MG63 (cell line): ENCODE results near the gene MYL4. TPM values are rescaled to one million over a fixed set of nuclear protein-coding genes. Genes with fewer than 3 reads are reported as not detected.

Experiments used
- DNase-seq: peaks from one replicate; pipeline ENCODE4 v3.0.0-alpha.2; 2020
- H3K27me3 ChIP-seq: fragments of 250-450 bp; sonication (Bioruptor Pico); 2 replicates; pipeline ENCODE4 v1.5.1; 2020; ENCODE audit warnings: mild to moderate bottlenecking, moderate library complexity
- H3K36me3 ChIP-seq: fragments of 250-450 bp; sonication (Bioruptor Pico); 2 replicates; pipeline ENCODE4 v1.5.1; 2020; ENCODE audit warnings: mild to moderate bottlenecking, moderate library complexity
- H3K4me3 ChIP-seq: fragments of 250-450 bp; sonication (Bioruptor Pico); 2 replicates; pipeline ENCODE4 v1.5.1; 2020; ENCODE audit warnings: mild to moderate bottlenecking, moderate library complexity
- H3K9me3 ChIP-seq: fragments of 250-450 bp; sonication (Bioruptor Pico); 2 replicates; pipeline ENCODE4 v1.5.1; 2020; ENCODE audit warnings: mild to moderate bottlenecking, moderate library complexity
- total RNA-seq: library from RNA; depleted of rRNA; stranded (reverse); fragments of >200 nt; shearing (Covaris generic); gene quantifications from 2 replicates; pipeline ENCODE4 v1.2.3, GENCODE V29; 2014; ENCODE audit warnings: low replicate concordance

The MYL4 gene
- total RNA-seq, 1 experiment from 2014 or later = not detected

GRCh38 chr17:47225911-47226688 lies 17.0 kb downstream of the MYL4 start:
- Histone ChIP-seq H3K9me3 (peaks cover 2% of the 10 kb centered on the region; the same call in 1 of the 2 replicates), H3K27me3 (no peaks in the 10 kb centered on the region), H3K36me3 (no peaks in the 10 kb centered on the region), H3K4me3 (no peak overlapping the region)
- DNase-seq = no peak

GRCh38 chr17:47227862-47228261 lies 18.7 kb downstream of the MYL4 start:
- Histone ChIP-seq H3K4me3 (no peak overlapping the region), H3K27me3 (no peaks in the 10 kb centered on the region), H3K9me3 (peaks cover 2% of the 10 kb centered on the region; the same call in 1 of the 2 replicates), H3K36me3 (no peaks in the 10 kb centered on the region)
- DNase-seq = no peak

GRCh38 chr17:47229535-47230443 lies 20.6 kb downstream of the MYL4 start:
- DNase-seq = peak; percentile 90
- H3K36me3 ChIP-seq = no peaks in the 10 kb centered on the region
- no peaks in the 10 kb centered on the region for H3K27me3 ChIP-seq
- H3K4me3 ChIP-seq = no peak overlapping the region; the same call in 1 of the 2 replicates
- H3K9me3 ChIP-seq = no peaks in the 10 kb centered on the region

- Histone ChIP-seq H3K4me3 (no peak overlapping the region), H3K27me3 (no peaks in the 10 kb centered on the region), H3K36me3 (no peaks in the 10 kb centered on the region), H3K9me3 (no peaks in the 10 kb centered on the region; the same call in 1 of the 2 replicates)
- DNase-seq = no peak
These were observed 21.7 kb downstream of the MYL4 start for GRCh38 chr17:47230864-47231263.

- no peaks in the 10 kb centered on the region for H3K36me3 ChIP-seq
- H3K9me3 ChIP-seq = no peaks in the 10 kb centered on the region; the same call in 1 of the 2 replicates
- no peak for DNase-seq
- no peaks in the 10 kb centered on the region for H3K27me3 ChIP-seq
- no peak overlapping the region for H3K4me3 ChIP-seq
These were observed 22.2 kb downstream of the MYL4 start for GRCh38 chr17:47231334-47231733.

GRCh38 chr17:47231866-47232265 lies 22.7 kb downstream of the MYL4 start:
- DNase-seq = no peak
- Histone ChIP-seq H3K9me3 (no peaks in the 10 kb centered on the region; the same call in 1 of the 2 replicates), H3K27me3 (no peaks in the 10 kb centered on the region), H3K4me3 (no peak overlapping the region), H3K36me3 (no peaks in the 10 kb centered on the region)

GRCh38 chr17:47232465-47232864 lies 23.3 kb downstream of the MYL4 start:
- Histone ChIP-seq H3K27me3 (no peaks in the 10 kb centered on the region), H3K9me3 (peaks cover 4% of the 10 kb centered on the region), H3K4me3 (no peak overlapping the region), H3K36me3 (no peaks in the 10 kb centered on the region)
- DNase-seq = no peak

- H3K9me3 ChIP-seq = peaks cover 10% of the 10 kb centered on the region
- H3K27me3 ChIP-seq = no peaks in the 10 kb centered on the region
- H3K36me3 ChIP-seq = no peaks in the 10 kb centered on the region
- H3K4me3 ChIP-seq = no peak overlapping the region
- no peak for DNase-seq
These were observed 26.4 kb downstream of the MYL4 start for GRCh38 chr17:47235506-47235905.

- H3K36me3 ChIP-seq = no peaks in the 10 kb centered on the region
- no peak for DNase-seq
- no peaks in the 10 kb centered on the region for H3K27me3 ChIP-seq
- peaks cover 10% of the 10 kb centered on the region for H3K9me3 ChIP-seq
- no peak overlapping the region for H3K4me3 ChIP-seq
These were observed 26.8 kb downstream of the MYL4 start for GRCh38 chr17:47235923-47236322.

- H3K36me3 ChIP-seq = no peaks in the 10 kb centered on the region
- no peak for DNase-seq
- H3K9me3 ChIP-seq = peaks cover 10% of the 10 kb centered on the region
- no peaks in the 10 kb centered on the region for H3K27me3 ChIP-seq
- no peak overlapping the region for H3K4me3 ChIP-seq
These were observed 28.7 kb downstream of the MYL4 start for GRCh38 chr17:47237841-47238240.

GRCh38 chr17:47238321-47239010 lies 29.3 kb downstream of the MYL4 start:
- H3K36me3 ChIP-seq = no peaks in the 10 kb centered on the region
- peaks cover 10% of the 10 kb centered on the region for H3K9me3 ChIP-seq
- no peak overlapping the region for H3K4me3 ChIP-seq
- H3K27me3 ChIP-seq = no peaks in the 10 kb centered on the region
- no peak for DNase-seq

GRCh38 chr17:47239619-47239966 lies 30.4 kb downstream of the MYL4 start:
- DNase-seq = no peak
- Histone ChIP-seq H3K27me3 (no peaks in the 10 kb centered on the region), H3K36me3 (no peaks in the 10 kb centered on the region), H3K9me3 (peaks cover 10% of the 10 kb centered on the region), H3K4me3 (no peak overlapping the region)

- Histone ChIP-seq H3K27me3 (no peaks in the 10 kb centered on the region), H3K36me3 (no peaks in the 10 kb centered on the region), H3K4me3 (no peak overlapping the region), H3K9me3 (peaks cover 10% of the 10 kb centered on the region)
- peak; percentile 99 for DNase-seq
These were observed 31.0 kb downstream of the MYL4 start for GRCh38 chr17:47239967-47240651.

GRCh38 chr17:47240806-47241205 lies 31.7 kb downstream of the MYL4 start:
- peaks cover 10% of the 10 kb centered on the region for H3K9me3 ChIP-seq

GRCh38 chr17:47242648-47243047 lies 33.5 kb downstream of the MYL4 start:
- Histone ChIP-seq H3K27me3 (no peaks in the 10 kb centered on the region), H3K36me3 (no peaks in the 10 kb centered on the region), H3K9me3 (peaks cover 3% of the 10 kb centered on the region; the same call in 1 of the 2 replicates), H3K4me3 (no peak overlapping the region)
- no peak for DNase-seq

More at GRCh38 chr17:47240806-47241205, 31.7 kb downstream of the MYL4 start:
- Histone ChIP-seq H3K4me3 (no peak overlapping the region), H3K27me3 (no peaks in the 10 kb centered on the region), H3K36me3 (no peaks in the 10 kb centered on the region)
- DNase-seq = no peak
